KG1 (cell line): ENCODE data around the gene SERTAD2.

Experiments used
- DNase-seq: peaks from one replicate; lab custom pipeline; 2025; lab: John Stamatoyannopoulos, UW

SERTAD2 gene

DNA sequence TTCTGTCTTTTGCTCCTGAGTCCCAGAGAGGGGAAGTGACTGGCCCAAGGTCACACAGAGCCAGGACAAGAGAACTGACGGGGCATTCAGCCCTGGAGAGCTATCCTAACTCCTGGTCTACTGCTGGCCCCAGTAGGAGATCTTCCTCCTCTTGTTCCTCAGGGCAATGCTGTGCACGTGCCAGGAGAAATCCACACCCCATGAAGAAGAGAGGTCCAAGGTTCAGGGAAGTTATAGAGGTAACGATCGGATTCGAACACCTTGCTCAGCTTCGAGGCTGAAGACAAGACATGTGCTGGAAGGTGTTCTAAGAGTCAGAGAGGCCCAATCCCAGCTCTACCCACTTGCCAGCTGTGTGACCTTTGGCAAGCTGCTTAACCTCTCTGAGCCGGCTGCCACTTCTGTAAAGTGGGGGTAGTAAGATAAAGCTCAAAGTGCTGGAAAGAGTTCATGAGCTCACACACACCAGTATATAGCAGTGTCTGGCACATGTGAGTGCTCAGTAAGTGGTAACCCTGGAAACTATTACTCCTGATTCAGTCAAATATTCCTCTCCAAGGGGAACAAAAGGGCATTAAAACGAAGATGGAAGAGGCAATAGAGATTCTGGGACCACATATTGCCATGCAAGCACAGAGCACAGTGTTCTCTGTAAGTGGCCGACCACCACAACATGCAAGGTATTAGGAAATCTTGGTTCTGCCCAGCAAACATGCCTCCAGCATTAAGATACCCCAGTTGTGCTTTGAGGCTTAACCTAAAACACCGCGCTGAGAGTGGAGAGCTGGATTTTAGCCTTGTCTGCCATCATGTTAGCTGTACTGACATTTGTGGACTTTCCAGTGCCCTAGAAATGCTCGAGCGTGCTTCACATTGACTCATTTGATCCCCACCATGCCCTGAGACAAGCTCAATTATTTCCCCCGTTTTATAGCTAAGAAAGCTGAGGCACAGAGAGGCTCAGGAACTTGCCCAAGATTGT is 25.6 kb downstream of the SERTAD2 start:
- no peak for DNase-seq

DNA sequence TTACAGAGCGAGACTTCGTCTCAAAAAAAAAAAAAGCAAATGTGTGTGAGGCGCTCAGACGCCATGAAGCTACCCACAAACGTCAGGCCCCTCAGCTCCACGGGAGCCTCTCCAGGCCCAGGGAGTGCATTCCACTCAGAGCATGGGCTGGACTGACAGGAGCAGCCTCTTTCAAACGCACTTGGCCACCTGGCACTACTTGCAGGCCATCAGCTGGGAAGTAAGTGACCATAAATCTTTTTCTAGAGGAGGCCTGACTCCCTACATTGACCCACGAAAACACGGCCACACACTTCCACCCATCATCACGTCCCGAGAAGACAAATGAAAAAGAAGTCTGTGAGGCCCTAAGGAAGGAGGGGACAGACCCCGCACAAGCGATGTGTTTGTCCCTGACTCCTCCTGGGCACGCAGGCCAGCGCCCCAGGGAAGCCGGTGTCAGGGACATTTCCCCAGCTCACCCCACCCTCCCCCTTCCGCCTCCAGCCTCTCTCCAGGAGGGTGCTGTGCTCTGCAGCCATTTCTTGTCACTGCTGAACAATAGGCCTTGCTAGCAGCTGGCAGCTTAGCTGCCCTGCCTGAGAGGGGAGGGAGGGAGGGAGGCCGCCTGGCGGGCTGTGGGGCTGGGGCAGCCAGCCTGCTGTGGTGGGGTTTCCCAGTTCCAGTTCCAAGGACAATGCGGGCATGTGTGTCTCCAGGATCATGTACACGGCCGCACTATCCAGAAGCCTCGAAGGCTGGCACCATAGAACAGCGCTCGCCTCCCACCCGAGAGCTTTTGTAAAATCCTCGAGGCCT is 26.6 kb downstream of the SERTAD2 start:
- no peak for DNase-seq

- DNase-seq: no peak
Measured at GRCh38 chr2:64626146-64626809, 27.4 kb downstream of the SERTAD2 start.

DNA sequence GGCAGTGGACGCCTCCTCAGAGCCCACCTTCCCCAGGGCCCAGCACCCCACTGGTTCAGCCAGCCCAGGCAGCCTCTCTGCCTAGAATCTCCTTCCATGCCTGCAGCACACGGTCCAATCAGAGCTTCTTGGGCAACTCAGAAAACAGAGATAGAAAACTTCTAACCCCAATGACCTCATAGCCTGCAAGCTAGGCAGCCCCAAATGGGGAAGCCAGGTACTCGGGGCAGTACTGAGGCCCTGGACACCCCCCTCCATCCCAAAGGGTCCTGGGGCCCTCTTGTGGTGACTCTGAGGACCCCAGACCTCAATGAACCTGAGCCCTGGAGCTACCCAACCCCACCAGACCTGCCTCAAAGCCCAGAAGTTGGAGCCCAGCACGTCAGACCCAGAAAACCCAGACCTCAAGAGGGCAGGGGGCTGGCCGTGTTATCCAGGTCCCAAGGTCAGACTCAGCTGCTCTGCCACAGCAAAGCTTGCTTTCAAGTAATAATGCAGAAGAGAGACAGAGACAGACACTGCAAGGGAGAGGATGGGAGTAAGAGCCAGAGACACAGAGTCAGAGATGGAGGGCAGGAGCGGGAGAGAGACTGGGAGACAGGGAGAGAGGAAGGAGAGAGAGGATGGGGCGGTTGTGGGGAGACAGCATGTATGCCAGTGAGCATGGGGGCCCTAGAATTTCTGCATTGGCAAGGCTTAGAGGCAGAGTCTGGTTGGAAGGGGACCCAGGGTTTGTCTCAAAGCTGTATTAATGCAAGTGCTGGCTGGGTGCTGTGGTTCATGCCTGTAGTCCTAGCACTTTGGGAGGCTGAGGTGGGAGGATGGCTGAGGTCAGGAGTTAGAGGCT is 28.2 kb downstream of the SERTAD2 start:
- DNase-seq: no peak

- no peak for DNase-seq
Measured at GRCh38 chr2:64624862-64625261, 28.9 kb downstream of the SERTAD2 start.

GRCh38 chr2:64624108-64624610 is 29.6 kb downstream of the SERTAD2 start:
- no peak for DNase-seq

GRCh38 chr2:64623242-64623850 is 30.4 kb downstream of the SERTAD2 start:
- DNase-seq: no peak

DNA sequence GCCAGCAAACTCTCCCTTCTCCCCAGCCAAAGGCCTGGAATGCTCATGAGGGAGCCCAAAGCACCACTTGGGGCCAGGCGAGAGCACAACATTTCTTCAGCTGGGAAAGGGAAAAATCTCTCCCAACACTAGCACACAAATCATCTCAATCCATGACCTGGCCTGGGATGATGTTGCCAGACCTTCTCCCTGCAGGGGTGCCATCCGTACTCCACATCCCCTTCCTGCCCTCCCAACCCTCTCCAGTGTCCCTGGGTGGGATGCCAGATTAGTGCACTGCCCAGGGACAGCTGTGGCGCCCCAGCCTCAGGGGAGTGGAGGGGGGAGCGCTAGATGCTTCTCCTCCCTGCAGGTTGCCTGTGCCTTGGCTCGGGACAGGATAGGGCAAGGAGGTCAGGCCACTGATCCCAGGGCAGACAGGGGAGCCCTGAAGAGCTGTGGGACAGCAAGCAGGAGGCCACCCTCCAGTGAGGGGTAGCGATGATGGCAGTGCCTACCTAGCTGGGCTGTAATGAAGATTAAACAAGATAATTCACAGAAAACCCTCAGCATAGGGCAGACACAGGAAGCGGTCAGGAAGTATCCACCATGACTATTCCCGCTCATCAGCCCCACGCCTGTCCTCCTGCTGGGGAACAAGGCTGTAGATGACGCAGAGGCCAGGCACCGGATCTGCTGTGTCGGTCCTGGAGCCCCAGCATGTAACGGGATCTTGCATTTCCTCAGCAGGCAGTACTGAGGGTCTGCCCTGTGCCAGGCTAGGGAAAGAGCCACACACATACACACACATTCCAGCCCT is 31.1 kb downstream of the SERTAD2 start:
- no peak for DNase-seq

GRCh38 chr2:64620661-64621060 is 33.1 kb downstream of the SERTAD2 start:
- no peak for DNase-seq

DNA sequence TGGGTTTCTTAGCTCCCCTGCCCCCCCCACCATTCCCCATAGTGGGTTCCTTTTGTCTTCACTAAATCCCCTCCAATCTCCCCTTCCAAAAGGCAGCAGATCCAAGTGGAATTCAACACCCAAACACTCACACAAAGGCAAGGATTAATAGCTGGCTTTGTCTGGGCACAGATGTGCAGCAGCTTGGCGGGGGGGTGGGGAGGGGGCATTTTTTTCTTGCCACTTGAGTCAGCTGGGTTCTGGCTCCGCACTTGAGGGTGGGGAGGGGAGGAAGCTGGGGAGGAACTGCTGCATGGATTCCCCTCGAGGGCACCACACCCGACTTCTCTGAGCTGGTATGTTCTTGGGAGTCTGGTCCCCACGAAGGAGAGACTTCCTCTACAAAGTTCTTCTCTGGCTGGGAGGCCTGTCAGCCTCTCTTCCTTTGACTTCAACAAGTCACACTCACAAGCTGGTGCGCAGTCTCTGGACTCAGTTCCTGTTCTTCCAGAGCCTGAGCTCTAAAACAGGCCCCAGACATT is 36.0 kb downstream of the SERTAD2 start:
- no peak for DNase-seq

GRCh38 chr2:64615844-64616536 is 37.7 kb downstream of the SERTAD2 start:
- no peak for DNase-seq

DNA sequence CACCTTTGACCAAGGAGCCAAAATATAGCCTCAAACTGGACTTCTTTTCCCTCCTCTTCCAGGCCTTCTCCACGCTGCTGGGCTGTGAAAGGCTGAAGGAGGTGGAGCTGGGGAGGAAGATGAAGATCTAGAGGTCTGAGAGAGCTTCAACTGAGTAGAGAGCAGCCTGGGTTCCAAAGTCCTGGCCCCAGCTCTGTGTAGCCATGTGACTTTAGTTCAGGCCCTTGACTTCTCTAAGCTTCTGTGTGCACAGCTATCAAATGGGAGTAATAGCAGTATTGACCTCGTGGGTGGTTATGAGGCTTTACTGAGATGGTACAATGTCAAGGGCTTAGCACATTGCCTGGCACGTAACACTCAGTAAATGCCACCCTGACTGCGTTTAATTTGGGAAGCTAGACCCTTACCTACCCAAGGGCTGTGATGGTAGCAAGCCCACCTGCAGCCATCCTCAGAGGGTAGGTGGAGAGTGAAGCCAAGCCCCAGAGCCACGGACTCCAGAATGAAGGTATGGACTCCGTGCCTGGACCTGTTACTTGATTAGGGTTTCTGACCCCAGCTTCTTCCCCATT is 38.4 kb downstream of the SERTAD2 start:
- DNase-seq: no peak

GRCh38 chr2:64613276-64613675 is 40.4 kb downstream of the SERTAD2 start:
- no peak for DNase-seq

DNA sequence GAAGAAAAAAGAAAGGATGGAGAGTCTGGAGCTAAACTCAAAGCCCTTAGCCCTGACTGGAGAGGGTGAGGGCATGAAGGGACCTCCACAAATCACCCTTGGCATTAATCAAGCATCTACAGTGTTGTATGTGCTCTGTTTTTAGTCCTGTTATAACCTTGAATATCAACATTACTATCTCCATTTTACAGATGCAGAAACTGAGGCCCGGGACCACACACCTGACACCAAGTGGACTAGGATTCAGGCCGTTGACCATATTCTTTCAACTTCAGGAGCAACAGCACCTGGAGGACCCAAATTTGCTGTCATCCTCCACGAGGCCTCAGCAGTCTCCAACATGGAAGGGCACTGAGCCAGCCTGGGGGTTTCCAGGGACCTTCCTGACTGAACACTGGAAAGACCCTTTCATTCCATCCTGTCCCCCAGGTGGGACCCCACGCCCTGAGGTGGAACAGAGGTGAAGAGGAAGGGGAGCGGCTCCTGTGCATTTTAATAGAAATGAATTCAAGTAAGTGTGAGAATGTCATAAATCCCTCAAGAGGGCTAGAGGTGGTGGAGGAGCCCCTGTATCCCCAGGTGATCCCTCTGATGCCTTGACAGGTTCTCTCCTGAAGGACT is 41.0 kb downstream of the SERTAD2 start:
- no peak for DNase-seq

DNA sequence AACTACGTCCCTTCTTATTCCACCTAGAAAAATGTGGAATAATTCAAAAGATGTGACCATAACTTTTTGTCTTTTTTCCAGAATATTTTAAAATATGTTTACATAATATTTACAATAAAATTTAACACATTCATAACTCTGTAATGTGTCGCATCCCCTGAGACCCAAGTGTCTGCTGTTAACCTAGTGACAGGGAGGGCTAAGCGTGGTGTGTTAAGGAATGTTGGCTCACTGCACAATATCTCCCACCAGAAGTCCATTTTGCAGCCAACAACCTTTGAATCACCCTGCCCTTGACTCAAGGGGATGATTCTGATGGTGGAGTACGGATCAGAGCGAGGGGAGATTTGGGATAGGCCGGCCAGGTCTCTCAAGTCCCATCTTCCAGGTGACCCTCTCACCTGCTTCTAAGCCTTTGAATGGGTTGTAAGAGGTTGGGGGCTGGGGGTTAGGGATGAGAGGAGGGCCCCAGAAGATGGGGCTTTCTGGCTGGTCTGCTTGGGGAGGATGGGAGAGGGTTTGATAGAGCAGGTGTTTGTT is 43.3 kb downstream of the SERTAD2 start:
- no peak for DNase-seq

GRCh38 chr2:64609942-64610281 is 43.8 kb downstream of the SERTAD2 start:
- DNase-seq: no peak

GRCh38 chr2:64609227-64609941 is 44.3 kb downstream of the SERTAD2 start:
- peak; percentile 41 for DNase-seq

GRCh38 chr2:64608867-64609226 is 44.9 kb downstream of the SERTAD2 start:
- DNase-seq: no peak
